HG02973 (cell line): Measurements from ENCODE around the gene USP10.

Experiments used
- ATAC-seq: cut with Tn5 transposase; IDR thresholded peaks from one replicate; pipeline ENCODE4 v1.9.1; 2021; ENCODE audit warnings: moderate library complexity; ENCODE audit not compliant: unreplicated experiment

Gene USP10

DNA sequence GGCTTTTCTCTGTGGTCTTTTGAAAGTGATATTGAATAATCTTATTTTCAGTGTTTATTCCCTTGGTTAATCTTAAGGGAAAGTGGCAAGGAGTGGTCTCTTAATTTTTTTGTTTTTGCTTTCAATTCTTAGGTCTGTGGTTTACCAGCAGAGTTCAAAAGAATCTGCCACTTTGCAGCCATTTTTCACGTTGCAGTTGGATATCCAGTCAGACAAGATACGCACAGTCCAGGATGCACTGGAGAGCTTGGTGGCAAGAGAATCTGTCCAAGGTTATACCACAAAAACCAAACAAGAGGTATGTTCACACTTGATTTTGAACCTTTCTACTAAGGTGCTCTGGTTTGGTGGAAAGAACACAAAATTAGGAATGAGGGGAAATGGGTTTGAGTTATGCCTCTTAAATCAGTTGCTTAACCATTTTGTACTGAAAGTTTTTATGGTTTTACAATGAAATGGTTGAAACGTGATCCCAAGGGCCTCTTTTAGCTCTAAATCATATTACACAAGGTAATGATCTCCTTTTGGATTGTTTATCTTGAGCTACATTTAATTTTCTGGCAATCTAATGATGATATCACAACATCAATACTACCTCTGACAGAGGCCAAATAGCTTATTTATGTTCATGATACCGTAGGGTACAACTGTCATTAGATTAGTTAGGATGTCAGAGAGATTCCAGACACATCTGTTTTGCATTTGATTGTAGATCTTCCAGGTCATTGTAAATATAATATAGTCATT lies 68.4 kb downstream of the USP10 start:
- no peak for ATAC-seq

DNA sequence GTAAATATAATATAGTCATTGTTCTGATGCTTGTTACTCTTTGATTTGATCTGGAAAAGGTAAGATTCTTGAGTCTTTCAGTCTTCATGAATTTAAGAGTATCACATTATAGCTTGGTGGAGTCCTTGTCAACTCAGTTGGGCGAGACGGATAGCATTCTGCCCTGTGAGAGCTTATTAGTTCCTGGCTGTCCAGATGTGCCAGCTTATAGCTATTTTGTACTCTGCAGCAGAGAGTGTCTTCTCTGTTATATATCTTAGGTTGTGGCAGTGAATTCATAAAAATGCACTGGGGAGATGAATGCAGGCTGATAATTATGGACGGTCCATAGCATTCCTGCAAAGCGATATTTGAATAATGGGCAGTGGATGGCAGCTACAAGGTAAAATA lies 69.0 kb downstream of the USP10 start:
- no peak for ATAC-seq

DNA sequence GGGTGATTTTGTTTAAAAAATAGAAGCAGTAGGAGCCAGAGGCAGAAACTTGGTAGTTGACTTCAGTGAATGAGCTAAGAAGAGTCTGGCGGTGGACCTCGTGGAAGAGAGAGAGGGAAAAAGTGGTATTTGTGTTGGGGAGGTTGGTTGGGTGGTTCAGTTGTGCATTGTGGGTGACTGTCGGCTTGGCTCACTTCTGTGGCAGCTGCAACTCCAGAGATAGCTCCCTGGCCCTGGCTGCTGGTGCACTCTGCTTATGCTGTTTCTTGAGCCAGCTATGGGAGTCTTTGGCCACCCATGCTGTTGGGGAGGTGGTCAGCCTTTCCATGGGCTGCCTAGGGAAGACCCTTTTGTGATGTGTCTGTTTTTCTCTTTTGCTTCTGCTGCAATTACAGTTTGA lies 69.6 kb downstream of the USP10 start:
- ATAC-seq = no peak

DNA sequence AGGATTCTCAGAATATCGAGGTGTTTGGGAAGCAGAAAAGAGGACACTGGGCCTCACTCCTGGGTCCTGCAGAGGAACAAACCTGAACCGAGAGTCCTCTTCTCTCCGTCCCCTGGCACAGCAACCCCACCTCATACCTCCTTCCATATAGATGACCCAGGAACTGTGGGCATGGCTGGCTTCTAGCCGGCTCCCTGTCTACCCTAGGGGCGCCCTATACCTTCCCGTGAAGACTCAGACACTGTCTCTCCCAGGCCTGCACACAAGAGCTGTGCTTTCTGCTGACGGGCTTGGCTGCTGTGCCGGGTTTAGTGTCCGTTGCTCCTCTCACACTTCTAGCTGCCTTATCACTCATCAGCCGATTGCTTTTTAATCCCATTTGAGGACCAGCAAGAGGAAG lies 73.5 kb downstream of the USP10 start:
- ATAC-seq = no peak

DNA sequence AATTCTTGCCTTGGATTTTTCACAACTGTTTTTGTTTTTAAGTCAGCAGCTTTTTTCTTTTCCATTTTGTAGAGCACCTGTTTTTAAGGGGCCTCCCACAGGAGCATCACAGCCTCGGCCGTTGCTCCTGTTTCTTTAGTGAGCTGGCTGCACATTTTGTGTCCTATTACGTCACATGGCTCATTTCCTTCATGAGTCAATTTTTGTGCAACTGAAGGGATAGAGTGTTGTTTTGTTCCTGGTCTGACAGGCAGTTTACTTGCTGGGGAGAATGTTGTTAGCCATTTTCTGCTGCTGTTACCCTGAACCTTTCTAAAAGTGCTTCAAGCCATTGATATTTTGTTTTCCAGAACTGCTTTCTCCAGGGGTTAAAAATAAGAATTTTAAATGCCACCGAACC lies 75.0 kb downstream of the USP10 start:
- no peak for ATAC-seq

DNA sequence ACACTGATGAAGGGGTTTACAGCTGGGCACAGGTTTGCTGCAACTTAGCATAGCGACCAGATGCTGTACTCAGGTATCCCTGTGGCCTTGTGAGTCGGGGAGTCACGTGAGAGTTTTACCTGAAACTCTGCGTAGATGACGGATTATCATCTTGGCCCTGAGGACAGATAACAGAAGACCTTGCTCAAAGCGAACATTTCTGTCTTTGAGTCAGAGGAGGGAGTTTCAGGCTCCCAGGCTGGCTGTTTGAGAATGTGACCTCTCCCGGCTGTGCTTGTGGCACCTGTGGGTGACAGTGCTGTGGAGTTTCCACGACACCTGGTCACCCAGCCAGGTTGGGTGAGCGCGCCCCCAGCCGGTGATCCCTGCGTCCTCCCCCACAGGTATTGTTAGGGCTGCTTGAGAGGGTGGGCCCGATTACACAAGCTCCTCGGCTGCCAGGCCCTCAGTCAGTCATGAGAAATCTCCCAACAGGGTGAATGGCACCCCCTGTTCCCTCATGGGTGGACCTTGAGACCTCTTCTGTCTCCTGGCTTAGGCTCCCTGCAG lies 75.5 kb downstream of the USP10 start:
- ATAC-seq = no peak

DNA sequence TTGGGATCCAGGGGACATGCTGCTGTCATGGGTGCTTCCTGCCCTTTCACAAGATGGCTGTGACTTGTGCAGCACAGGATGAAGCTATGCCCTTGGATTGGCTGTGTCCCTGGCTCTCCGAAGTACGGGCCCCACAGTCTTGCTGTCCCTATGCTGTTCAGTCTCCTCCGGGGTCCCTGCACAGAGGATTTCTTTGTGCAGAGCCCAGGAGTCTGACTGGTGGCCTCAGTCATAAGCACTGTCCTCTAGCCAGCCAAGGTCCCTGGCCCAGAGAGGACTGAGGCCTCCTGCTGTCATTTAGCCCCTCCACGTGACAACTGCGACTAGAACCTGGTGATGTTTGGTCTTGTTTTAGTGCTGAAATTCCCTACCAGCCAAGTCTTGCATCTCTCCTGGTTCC lies 77.6 kb downstream of the USP10 start:
- no peak for ATAC-seq

DNA sequence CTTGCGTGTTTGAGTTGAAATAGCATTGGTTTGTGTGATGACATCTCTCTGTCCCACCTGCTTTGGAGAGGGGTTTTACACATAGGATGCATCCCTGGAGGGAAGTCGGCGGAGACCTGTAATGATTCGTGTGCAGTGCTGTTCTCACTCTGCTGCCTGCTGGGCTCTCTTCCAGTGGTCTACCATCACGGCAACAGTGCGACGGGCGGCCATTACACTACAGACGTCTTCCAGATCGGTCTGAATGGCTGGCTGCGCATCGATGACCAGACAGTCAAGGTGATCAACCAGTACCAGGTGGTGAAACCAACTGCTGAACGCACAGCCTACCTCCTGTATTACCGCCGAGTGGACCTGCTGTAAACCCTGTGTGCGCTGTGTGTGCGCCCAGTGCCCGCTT lies 78.9 kb downstream of the USP10 start:
- ATAC-seq = no peak

- no peak for ATAC-seq
These were observed 80.3 kb downstream of the USP10 start for GRCh38 chr16:84780063-84780462.

DNA sequence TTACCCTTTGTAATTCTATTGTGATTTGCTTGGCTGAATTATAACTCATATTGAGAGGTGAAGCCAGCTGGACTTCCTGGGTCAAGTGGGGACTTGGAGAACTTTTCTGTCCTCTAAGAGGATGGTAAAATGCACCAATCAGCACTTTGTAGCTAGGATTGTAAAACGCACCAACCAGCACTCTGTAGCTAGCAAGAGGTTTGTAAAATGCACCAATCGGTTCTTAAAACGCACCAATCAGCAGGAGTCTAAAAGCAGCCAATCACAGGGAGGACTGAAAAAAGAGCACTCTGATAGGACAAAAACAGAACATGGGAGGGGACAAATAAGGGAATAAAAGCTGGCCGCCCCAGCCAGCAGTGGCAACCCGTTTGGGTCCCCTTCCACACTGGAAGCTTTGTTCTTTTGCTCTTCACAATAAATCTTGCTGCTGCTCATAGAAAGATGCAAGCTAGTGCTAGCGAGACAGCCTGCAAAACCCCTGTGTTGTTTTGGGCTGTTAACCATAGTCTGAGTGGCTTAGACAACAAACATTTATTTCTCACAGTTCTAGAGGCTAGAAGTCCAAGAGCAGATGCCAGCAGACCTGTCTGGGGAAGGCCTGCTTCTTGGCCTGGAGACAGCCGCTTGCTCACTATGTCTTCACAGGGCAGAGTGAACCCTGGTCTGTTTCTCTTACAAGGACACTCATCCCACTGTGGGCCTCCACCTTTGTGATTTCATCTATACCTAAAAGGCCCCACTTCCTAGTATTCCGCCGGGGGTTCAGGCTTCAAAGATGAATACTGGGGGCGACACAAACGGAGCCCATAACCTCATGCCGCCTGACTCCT lies 81.0 kb downstream of the USP10 start:
- no peak for ATAC-seq

DNA sequence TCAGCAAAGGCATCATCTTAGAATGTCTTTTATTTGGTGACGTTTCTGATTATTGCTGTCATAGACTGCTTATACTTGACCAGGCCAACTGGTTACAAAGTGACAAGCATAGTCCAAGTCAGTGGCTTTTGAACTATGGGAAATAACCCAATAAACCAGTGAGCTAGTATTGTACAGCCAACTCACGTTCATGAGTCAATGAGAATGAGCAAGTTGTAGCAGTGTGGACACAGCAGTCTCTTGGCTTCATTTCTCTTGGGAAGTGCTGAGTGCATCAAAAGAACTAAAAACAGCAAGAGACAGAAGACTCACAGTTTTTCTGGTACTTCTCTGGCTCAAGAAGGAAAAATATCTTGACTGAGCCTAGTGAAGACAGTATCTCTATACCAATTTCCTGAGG lies 83.0 kb downstream of the USP10 start:
- no peak for ATAC-seq

DNA sequence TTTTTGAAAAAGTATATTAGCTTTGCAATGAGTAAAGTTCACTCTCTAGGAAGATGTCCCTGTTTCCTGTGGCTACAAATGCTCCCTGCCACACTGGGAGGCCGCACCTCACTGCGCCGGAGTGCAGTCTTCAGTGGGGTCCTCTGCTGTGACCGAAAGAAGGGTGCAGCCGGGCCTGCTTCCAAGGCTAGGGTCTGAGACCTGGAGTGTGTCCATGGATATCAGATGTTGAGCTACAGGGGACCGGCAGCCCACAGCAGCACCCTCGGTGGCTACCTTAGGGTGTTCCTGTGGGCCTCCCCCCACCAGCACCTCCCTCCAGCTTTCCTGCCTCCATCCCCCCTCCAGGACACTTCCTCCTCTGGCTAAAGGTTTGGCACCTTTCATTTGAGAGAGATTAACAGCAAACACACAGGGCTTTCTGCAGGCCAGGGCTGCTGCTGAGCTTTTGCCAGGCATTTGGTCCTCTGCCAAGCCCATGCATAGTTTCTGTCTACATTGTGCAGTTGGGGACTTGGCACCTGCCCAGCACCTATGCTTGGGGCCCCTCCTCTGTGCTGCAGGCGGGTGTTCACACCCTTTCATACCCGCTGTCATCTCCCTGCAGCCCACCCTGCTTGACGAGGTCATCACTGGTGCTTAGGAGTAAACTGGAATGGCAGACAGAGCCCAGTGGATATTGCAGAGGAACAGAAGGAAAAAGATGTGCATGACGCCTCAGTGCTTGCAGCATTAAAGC lies 86.2 kb downstream of the USP10 start:
- ATAC-seq = no peak

DNA sequence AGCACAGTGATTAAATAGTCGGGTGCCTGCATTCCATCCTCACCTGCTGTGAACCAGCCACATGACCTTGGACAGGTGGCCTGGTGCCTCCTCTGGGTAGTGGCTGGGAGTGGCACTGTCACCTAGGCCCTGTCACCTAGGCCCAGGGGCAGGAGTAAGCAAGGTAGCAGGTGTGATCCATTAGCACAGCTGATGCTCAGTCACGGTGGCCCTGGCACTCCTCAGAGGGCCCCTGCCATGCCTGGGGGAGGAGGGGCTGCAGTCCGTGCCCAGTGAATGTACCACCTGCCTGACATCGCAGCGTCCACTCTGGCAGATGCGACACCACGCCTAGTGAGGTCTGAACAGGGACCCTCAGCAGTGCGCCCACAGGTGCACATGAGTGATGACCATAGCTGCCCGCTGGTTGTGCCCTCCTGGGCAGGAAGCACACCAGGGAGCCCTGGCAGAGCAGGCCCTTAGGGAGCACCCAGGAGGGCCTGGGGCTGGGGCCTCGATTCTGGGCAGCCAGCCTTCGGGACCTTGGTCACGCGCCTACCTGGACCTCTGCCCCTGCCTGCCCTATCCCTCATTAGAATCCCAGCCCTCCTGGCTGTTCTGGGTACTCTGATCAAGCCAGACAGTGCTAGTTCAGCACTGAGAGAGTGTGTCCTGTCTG lies 86.9 kb downstream of the USP10 start:
- ATAC-seq = no peak

- no peak for ATAC-seq
These were observed 87.4 kb downstream of the USP10 start for GRCh38 chr16:84787263-84787622.

DNA sequence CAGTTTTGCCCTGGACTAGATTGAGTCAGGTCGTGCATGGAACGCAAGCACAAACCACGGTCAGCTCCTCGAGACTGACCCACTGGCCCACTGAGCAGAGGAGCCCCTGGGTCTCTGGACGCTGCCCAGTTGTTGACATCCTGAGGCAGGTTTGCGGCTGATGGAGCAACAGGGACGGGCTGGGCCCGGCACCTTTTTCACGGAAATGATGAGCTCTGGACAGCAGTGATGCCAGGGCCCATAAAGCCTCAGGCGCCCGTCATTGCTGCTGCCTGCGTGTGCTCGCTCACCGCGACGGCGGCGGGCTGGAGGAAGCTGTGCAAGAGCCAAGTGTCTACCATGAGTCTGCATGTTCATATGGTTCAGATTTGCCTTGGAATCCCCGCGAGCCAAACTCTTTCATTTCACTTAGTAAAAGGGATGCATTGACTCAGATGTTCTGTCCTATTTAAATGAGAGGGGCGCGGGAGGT lies 89.2 kb downstream of the USP10 start:
- ATAC-seq = no peak

DNA sequence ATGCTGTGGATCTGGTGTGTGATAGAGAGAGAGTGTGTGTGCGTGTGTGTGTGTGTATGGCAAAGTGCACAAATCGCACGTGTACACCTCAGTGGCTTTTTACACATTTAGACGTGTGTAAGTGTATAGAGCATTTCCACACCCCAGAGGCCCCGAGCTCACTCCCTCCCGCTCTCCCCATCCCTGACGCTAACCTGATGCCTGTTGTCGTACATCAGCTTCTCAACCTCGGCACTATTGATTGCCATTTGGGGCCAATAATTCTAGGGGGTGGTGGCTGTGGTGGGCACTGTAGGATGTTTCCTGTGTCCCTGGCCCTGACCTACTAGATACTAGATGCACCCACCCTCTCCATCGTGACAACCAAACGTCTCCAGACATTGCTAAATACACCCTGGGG lies 89.6 kb downstream of the USP10 start:
- no peak for ATAC-seq

- ATAC-seq = no peak
These were observed 90.5 kb downstream of the USP10 start for GRCh38 chr16:84790301-84790700.

DNA sequence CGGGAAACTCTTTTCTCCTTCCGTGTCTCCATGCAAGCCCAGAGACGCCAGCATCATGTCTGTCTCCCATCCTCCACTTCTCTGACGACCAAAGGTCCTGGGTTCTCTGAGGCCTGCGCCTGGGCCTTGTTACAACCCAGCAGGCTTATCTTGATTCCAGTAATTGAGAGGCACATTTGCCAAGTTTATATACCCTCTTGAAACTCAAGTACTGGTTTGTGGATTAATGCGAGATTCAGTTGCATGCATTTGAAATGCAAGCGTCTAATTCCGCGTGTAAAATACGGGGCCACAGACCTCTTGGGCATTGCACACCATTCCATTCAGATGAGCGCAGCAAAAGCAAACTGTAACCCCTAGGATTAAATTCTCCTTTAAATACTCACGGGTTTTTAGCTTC lies 91.3 kb downstream of the USP10 start:
- no peak for ATAC-seq

DNA sequence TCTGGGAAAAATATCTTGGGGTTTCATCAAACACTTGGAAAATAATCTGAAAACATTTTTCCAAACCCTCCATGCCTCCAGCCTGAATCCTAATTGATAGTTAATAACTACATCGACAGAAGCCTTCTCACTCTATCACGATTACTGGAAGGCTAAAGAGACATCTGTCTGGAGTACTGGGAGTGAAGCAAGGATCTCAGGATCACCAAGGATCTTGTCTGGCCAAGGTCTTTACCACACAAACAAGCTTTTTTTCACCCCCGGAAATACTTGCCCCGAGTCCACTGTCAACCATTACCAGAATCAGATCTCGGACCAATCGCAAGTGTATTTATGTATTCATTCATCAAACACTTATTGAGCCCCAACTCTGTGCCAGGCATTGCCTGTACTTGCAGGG lies 91.7 kb downstream of the USP10 start:
- ATAC-seq = no peak

DNA sequence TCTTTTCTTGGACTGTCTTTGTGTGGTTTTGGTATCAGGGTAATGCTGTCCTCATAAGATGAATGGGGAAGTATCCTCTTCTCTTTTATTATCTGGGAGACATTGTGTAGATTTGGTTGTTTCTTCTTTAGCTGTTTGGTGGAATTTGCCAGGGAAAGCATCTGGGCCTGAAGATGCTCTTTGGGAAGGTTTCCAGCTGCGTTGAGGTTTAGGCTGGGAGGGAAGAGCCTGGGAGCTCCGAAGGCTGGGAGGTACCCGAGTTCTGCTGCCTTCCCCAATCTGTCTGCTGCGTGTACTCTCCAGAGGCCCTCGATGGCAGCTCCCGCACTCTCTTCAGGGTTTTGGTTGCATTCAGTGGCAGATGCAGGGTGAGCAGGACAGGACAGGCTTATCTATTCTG lies 94.4 kb downstream of the USP10 start:
- no peak for ATAC-seq

- no peak for ATAC-seq
These were observed 94.8 kb downstream of the USP10 start for GRCh38 chr16:84794626-84795025.
